ENCODE measurements around the gene FHAD1.
"Not testable (repeated sequence)": the region's sequence is repeated elsewhere in the genome, so short reads cannot be mapped to it uniquely, and the experiment has no call there.

Gene FHAD1

DNA sequence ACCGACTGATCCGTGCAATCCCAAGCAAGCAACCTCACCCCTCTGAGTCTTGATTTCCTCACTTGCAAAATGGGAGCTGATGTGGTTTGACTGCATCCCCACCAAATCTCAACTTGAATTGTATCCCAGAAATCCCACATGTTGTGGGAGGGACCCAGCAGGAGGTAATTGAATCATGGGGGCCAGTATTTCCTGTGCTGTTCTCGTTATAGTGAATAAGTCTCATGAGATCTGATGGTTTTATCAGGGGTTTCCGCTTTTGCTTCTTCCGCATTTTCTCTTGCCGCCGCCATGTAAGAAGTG, 58.4 kb downstream of the FHAD1 start:
- DNase-seq (ENCODE audit: low spot score) = no peak

- not testable (repeated sequence) for DNase-seq (ENCODE audit: low spot score)
These were observed 59.3 kb downstream of the FHAD1 start for GRCh38 chr1:15306352-15306751.

DNA sequence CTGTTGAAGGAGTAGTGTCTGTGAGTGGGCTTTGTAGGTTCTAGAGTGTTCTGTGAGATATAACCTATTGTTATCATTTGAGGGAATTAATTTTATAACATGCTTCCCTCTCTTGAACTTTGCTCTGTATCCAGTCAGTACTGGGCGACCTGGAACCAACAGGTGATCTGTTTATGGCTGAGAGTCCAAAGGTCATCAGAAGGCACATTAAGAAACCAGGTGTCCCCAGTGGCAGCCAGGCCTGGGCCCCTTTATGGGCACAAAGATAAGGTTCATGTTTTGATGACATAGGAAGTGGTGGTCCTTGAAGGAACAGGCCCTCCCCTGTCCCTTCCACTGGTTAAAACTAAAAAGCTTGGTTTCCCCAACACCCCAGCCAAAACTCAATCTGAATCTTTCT, 61.1 kb downstream of the FHAD1 start:
- no peak for DNase-seq (ENCODE audit: low spot score)

GRCh38 chr1:15308621-15309027, 61.6 kb downstream of the FHAD1 start:
- DNase-seq (ENCODE audit: low spot score) = no peak

GRCh38 chr1:15309687-15310086, 62.7 kb downstream of the FHAD1 start:
- no peak for DNase-seq (ENCODE audit: low spot score)

GRCh38 chr1:15310544-15310943, 63.5 kb downstream of the FHAD1 start:
- no peak for DNase-seq (ENCODE audit: low spot score)

GRCh38 chr1:15311122-15311822, 64.2 kb downstream of the FHAD1 start:
- DNase-seq (ENCODE audit: low spot score) = no peak

DNA sequence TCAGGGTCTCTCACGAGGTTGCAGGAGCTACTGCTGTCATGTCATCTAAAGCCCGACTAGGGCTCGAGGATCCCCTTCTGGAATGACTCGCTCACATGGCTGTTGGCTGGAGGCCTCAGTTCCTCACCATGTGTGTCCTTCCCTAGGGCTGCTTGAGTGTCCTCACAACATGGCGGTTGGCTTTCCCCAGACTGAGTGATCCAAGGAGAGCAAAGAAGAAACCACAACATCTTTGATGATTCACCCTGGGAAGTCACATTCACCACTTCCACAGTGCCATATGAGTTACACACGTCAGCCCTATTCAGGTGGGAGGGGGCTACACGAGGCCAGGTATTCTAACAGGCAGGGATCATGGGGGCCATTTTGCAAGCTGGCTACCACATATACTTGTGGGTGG, 64.9 kb downstream of the FHAD1 start:
- DNase-seq (ENCODE audit: low spot score) = no peak

GRCh38 chr1:15312626-15313411, 65.8 kb downstream of the FHAD1 start:
- no peak for DNase-seq (ENCODE audit: low spot score)

GRCh38 chr1:15314328-15315281, 67.6 kb downstream of the FHAD1 start:
- DNase-seq (ENCODE audit: low spot score) = no peak

GRCh38 chr1:15315815-15316214, 68.8 kb downstream of the FHAD1 start:
- DNase-seq (ENCODE audit: low spot score) = no peak

DNA sequence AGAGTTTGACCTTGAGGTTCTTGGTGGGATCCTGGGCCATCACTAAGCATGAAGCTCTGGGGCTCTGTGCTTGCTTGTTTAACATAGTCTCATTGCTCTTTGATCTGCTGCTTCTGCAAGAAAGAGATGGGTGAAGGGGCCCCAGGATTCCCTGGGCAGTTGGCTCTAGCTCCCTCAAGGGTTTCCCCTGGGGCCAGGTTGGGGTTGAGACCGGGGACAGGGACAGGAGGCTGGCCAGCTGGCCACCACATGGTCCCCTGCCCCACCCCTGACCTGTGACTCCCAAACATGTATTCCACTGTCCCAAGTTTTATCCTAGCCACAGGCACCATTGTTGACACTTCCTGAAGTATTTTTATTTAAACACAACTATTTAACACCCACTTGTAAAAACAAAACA, 69.5 kb downstream of the FHAD1 start:
- no peak for DNase-seq (ENCODE audit: low spot score)

DNA sequence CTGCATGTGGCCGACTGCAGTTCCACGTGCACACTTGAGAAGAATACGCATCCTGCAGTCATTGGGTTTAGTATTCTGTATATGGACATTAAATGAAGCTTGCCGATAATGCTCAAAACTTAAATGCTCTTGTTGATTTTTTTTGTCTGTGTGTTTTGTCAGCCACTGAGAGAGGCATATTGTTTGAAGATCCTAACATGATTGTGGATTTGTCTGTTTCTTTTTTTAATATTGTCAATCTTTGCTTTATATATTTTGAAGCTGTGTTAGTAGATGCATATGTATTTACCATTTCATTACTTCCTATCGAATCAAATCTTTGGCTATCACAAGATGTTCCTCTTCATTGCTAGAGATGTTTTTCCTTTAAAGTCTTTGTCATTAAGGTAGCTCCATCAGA, 73.2 kb downstream of the FHAD1 start:
- DNase-seq (ENCODE audit: low spot score) = no peak

GRCh38 chr1:15321601-15322000, 74.6 kb downstream of the FHAD1 start:
- no peak for DNase-seq (ENCODE audit: low spot score)

- no peak for DNase-seq (ENCODE audit: low spot score)
These were observed 75.8 kb downstream of the FHAD1 start for GRCh38 chr1:15322648-15323350.

DNA sequence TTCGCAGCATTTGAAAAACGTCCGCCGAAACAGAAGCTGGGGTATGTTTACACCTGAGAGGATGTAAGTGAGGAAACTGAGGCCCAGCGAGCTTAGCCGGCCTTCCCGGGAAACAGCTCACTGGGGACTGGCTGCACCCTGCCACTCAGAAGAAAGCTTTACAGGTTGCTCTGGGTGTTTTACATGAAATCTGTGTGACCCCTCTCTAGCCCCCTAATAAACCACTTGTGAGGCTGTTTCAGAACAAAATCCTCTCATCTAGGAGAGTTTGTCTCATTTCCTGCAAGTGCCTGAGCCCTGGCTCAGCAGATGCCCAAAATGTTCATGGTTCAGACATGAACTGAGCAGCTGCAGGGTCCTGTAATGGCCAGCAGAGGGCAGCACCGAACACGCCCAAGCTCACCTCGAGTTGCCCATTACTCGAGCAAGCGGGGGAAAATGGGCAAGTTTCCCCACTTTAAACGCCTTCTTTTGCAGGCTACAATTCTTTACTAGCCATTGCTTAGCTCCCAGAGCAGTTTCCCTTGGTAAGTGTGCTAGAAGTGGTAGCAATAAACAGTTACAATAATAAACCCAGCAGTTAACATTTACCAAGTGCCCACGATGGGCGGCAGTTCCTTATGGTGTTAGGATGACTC, 76.4 kb downstream of the FHAD1 start:
- DNase-seq (ENCODE audit: low spot score) = peak; percentile 75

DNA sequence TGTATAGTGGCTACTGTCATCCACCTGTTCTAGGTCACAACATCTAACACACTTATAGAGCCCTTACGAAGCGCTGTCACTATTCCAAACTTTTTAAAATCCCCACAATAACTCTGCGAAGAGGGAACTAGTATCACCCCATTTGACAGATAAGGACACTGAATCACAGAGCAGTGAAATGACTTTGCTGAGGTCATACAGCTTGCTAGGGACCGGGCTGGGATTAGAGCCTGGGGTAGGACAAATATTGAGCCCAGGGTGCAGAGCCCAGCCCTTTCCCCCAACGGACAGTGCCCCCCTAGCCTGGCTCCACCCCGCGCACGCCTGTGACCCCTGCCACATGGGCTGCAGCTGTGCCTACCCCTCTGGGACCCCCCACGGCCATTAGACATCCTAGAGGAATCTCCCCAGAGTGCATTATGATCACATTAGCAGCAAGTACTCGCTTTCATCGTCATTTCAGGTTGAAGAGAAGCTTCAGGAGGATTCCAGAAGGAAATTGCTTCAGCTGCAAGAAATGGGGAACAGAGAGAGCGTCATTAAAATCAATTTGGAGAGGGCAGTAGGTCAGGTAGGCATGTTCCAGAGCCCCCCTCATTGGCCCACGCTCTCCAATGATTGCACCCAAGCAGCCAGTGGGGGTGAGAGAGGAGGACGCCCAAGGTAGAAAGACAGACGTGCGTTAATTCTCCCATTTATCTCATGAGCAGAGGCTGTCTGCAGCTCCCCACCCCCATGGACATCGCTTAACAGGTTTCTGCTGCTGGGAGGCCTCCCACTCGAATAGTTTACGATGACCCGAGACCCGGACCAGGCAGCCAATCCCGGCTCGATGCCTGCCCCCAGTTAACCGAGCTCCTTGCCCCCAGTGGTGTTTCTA, 77.2 kb downstream of the FHAD1 start:
- no peak for DNase-seq (ENCODE audit: low spot score)

DNA sequence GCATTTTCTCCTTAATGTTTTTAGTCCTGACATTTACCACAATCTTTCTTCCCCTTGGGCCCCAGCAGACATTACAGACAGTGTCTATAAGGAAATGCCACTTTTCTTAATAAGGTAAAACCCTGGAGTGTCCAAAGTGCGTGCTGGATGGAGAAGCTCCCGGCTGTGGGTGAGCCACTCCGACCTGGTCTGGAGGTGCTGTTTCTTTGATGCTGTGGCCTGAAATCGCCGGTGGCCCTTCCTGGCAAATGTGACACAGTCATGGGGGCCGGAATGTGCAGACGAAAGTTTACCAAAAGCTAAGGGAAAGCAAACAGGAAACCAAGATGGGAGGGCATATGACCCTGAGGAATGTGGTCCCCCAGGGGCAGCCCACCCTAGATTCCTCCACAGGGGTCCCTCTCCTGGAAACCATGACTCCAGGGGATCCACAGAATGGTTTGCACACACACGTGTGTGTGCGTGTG, 77.9 kb downstream of the FHAD1 start:
- DNase-seq (ENCODE audit: low spot score) = no peak

- no peak for DNase-seq (ENCODE audit: low spot score)
These were observed 78.5 kb downstream of the FHAD1 start for GRCh38 chr1:15325375-15326085.
